ENCODE results near the gene TXNDC12.

DNA sequence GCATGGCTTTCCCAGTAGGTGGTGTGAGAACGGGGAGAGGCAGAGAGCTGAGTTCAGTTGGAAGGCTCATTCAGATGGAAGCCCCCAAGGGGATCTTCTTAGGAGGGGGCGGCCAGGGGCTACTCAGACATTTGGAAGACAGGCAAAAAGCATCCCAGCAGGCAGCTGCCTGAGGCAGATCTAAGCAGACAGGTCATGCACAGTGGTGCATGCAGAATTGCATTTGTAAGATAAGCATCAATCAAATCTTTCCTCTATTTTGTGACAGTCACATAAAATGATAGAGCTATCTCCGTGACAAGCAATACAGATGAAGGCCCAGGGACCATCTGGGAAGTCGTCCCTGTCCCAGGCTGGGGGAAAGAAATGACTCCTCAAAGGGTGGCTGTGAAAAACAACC is 68.3 kb downstream of the TXNDC12 start:
- TF ChIP-seq, protein P1, sequence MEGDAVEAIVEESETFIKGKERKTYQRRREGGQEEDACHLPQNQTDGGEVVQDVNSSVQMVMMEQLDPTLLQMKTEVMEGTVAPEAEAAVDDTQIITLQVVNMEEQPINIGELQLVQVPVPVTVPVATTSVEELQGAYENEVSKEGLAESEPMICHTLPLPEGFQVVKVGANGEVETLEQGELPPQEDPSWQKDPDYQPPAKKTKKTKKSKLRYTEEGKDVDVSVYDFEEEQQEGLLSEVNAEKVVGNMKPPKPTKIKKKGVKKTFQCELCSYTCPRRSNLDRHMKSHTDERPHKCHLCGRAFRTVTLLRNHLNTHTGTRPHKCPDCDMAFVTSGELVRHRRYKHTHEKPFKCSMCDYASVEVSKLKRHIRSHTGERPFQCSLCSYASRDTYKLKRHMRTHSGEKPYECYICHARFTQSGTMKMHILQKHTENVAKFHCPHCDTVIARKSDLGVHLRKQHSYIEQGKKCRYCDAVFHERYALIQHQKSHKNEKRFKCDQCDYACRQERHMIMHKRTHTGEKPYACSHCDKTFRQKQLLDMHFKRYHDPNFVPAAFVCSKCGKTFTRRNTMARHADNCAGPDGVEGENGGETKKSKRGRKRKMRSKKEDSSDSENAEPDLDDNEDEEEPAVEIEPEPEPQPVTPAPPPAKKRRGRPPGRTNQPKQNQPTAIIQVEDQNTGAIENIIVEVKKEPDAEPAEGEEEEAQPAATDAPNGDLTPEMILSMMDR (IDR thresholded peaks at IDR 0.05; ENCODE audit: poor library complexity, severe bottlenecking) = no peak
- TF ChIP-seq SMC3 (conservative IDR thresholded peaks at IDR 0.05; ENCODE audit: poor library complexity) (no peak), EZH2 (IDR thresholded peaks at IDR 0.05; ENCODE audit: borderline replicate concordance, insufficient read depth, low read length, poor library complexity, severe bottlenecking) (no peak), TAF1 (IDR thresholded peaks at IDR 0.05; ENCODE audit: low read depth) (no peak)

Data from neural cell (in vitro differentiated cells).